Breast epithelium (tissue), 3 donors: ENCODE data around the gene RPS6KB2.

Experiments used
- CTCF ChIP-seq, 3 donors: fragments of 450-650 bp; IDR thresholded peaks; one replicate each; pipeline ENCODE4 v1.5.1; 2016 to 2017; ENCODE audit warnings: antibody characterized with exemption in 3 of 3, mild to moderate bottlenecking in 3 of 3, moderate library complexity in 3 of 3
- POLR2A ChIP-seq: fragments of 450-650 bp; IDR thresholded peaks from one replicate; pipeline ENCODE4 v1.6.1; 2016; ENCODE audit warnings: antibody characterized with exemption, mild to moderate bottlenecking, moderate library complexity
- POLR2AphosphoS5 ChIP-seq, 3 donors: sonication (generic); formaldehyde crosslinking; IDR thresholded peaks; one replicate each; pipeline ENCODE4 v1.6.1; 2017; ENCODE audit warnings: antibody characterized with exemption in 3 of 3

GRCh38 chr11:67429722-67430121, 1.4 kb downstream of the RPS6KB2 start:
- TF ChIP-seq POLR2A: no peak
- no peak for TF ChIP-seq CTCF (IDR thresholded peaks at IDR 0.05)
- TF ChIP-seq POLR2AphosphoS5 (IDR thresholded peaks at IDR 0.05): no peak
